Loucy (cell line): ENCODE measurements around the gene RAMACL.

Experiments
- H2AFZ ChIP-seq: fragments of 200-600 bp; sonication (generic); 2 replicates; pipeline ENCODE4 v1.6.0; 2016; ENCODE audit warnings: antibody characterized with exemption, mild to moderate bottlenecking, low read length, moderate library complexity
- H3F3A ChIP-seq: fragments of 200-600 bp; 2 replicates; pipeline ENCODE4 v1.6.0; 2016; ENCODE audit warnings: antibody characterized with exemption, low read depth, mild to moderate bottlenecking
- H3K27me3 ChIP-seq: fragments of 200-600 bp; sonication (generic); 2 replicates; pipeline ENCODE4 v1.6.1; 2014; ENCODE audit warnings: low read length, mild to moderate bottlenecking; ENCODE audit not compliant: insufficient read depth, poor library complexity, severe bottlenecking
- H3K36me3 ChIP-seq: fragments of 200-600 bp; sonication (generic); 2 replicates; pipeline ENCODE4 v1.6.1; 2016; ENCODE audit warnings: low read length; ENCODE audit not compliant: insufficient read depth
- H3K4me1 ChIP-seq: fragments of 200-600 bp; sonication (generic); 2 replicates; pipeline ENCODE4 v1.5.1; 2014; ENCODE audit warnings: low read length, mild to moderate bottlenecking; ENCODE audit not compliant: insufficient read depth, poor library complexity, severe bottlenecking
- H3K4me2 ChIP-seq: fragments of 200-600 bp; sonication (generic); 2 replicates; pipeline ENCODE4 v1.6.0; 2014; ENCODE audit warnings: antibody characterized with exemption, low read length, low read depth, mild to moderate bottlenecking; ENCODE audit not compliant: poor library complexity, severe bottlenecking
- H3K4me3 ChIP-seq: fragments of 200-600 bp; sonication (generic); 2 replicates; pipeline ENCODE4 v1.5.1; 2014; ENCODE audit warnings: low read length, mild to moderate bottlenecking, mixed read lengths; ENCODE audit not compliant: poor library complexity, severe bottlenecking
- H3K79me2 ChIP-seq: fragments of 200-600 bp; sonication (generic); 2 replicates; pipeline ENCODE4 v1.6.1; 2014; ENCODE audit warnings: low read length; ENCODE audit not compliant: insufficient read depth
- H3K9ac ChIP-seq: fragments of 200-600 bp; sonication (generic); 2 replicates; pipeline ENCODE4 v1.6.0; 2014; ENCODE audit warnings: mild to moderate bottlenecking, low read depth, low read length, moderate library complexity; ENCODE audit not compliant: poor library complexity, severe bottlenecking
- H3K9me2 ChIP-seq: fragments of 200-600 bp; sonication (generic); replicated peaks from 2 replicates; pipeline ENCODE4 v1.6.1; 2016; ENCODE audit warnings: low read depth, low read length, mixed read lengths
- H3K9me3 ChIP-seq: fragments of 200-600 bp; sonication (generic); 2 replicates; pipeline ENCODE4 v1.6.1; 2014; ENCODE audit warnings: mild to moderate bottlenecking, antibody characterized with exemption, low read length, low read depth; ENCODE audit not compliant: insufficient read depth
- H4K20me1 ChIP-seq: fragments of 200-600 bp; sonication (generic); 2 replicates; pipeline ENCODE4 v1.6.0; 2014; ENCODE audit warnings: antibody characterized with exemption, low read length, mild to moderate bottlenecking; ENCODE audit not compliant: insufficient read depth, poor library complexity, severe bottlenecking
- CTCF ChIP-seq: fragments of 200-600 bp; sonication (generic); conservative IDR thresholded peaks from 2 replicates; pipeline ENCODE4 v1.5.1; 2014; ENCODE audit warnings: mild to moderate bottlenecking, antibody characterized with exemption, low read length
- EZH2phosphoT487 ChIP-seq: fragments of 200-600 bp; IDR thresholded peaks from 2 replicates; pipeline ENCODE4 v1.6.1; 2018; ENCODE audit warnings: antibody characterized with exemption, mild to moderate bottlenecking, moderate library complexity, borderline replicate concordance

Gene RAMACL

GRCh38 chr6:166595061-166595780 is 8.7 kb upstream of the RAMACL start:
- H3F3A ChIP-seq = no peaks in the 10 kb centered on the region
- H3K4me3 ChIP-seq = no peak overlapping the region
- no peaks in the 10 kb centered on the region for H3K9me2 ChIP-seq
- H3K9me3 ChIP-seq = no peaks in the 10 kb centered on the region
- no peaks in the 10 kb centered on the region for H3K79me2 ChIP-seq
- peaks cover 2% of the 10 kb centered on the region for H3K4me1 ChIP-seq
- no peaks in the 10 kb centered on the region for H3K36me3 ChIP-seq
- no peak for TF ChIP-seq CTCF
- TF ChIP-seq EZH2phosphoT487 = no peak
- no peak overlapping the region for H3K9ac ChIP-seq
- H4K20me1 ChIP-seq = no peaks in the 10 kb centered on the region
- H2AFZ ChIP-seq = no peak overlapping the region
- H3K4me2 ChIP-seq = no peak overlapping the region
- H3K27me3 ChIP-seq = no peaks in the 10 kb centered on the region

- Histone ChIP-seq H3K9ac (no peak overlapping the region), H3K4me2 (no peak overlapping the region)
These were observed 6.3 kb upstream of the RAMACL start for GRCh38 chr6:166592821-166593220.

DNA sequence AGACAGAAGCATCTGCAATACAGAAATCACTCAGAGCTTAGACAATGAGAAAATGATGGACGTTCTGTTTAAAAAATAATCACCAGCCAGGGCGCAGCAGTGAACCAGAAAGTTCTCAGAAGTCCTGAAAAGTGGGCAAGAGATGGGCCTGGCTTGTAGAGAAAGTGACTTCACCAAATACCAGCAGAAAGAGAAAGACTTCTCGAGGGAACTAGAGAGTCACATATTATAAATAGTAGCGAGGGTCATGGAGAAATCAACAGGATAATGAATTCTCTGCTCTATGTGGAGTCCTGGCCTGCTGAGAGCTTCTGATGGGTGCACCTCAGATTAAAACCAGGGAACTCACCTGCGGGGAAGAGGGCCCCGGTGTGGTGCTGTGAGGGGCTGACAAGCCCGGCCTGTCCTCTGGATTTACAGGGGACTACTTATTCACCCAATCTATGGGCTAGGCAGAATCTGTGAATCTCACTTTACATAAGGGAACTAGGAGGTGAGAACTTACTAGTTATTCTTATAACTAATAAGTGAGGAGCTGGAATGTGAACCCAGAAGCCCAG is 5.6 kb upstream of the RAMACL start:
- no peaks in the 10 kb centered on the region for H3K36me3 ChIP-seq

More at GRCh38 chr6:166592821-166593220, 6.3 kb upstream of the RAMACL start:
- H3K27me3 ChIP-seq = no peaks in the 10 kb centered on the region
- H3K4me3 ChIP-seq = no peak overlapping the region
- no peak for TF ChIP-seq EZH2phosphoT487
- no peak for TF ChIP-seq CTCF
- H3K4me1 ChIP-seq = peaks cover 25% of the 10 kb centered on the region
- no peak overlapping the region for H2AFZ ChIP-seq
- no peaks in the 10 kb centered on the region for H3K9me2 ChIP-seq
- no peaks in the 10 kb centered on the region for H3F3A ChIP-seq
- no peaks in the 10 kb centered on the region for H3K9me3 ChIP-seq
- H3K79me2 ChIP-seq = no peaks in the 10 kb centered on the region
- no peaks in the 10 kb centered on the region for H3K36me3 ChIP-seq
- no peaks in the 10 kb centered on the region for H4K20me1 ChIP-seq

More for the DNA sequence above, 5.6 kb upstream of the RAMACL start:
- H3K9me2 ChIP-seq = no peaks in the 10 kb centered on the region
- H3K79me2 ChIP-seq = no peaks in the 10 kb centered on the region
- H3F3A ChIP-seq = no peaks in the 10 kb centered on the region
- H4K20me1 ChIP-seq = no peaks in the 10 kb centered on the region
- no peak overlapping the region for H3K9ac ChIP-seq
- no peaks in the 10 kb centered on the region for H3K27me3 ChIP-seq
- no peak for TF ChIP-seq CTCF
- TF ChIP-seq EZH2phosphoT487 = no peak
- peaks cover 29% of the 10 kb centered on the region for H3K4me1 ChIP-seq
- no peak overlapping the region for H3K4me2 ChIP-seq
- H3K4me3 ChIP-seq = no peak overlapping the region
- no peaks in the 10 kb centered on the region for H3K9me3 ChIP-seq
- no peak overlapping the region for H2AFZ ChIP-seq
